NCI-H524 treated with DMSO at 0.1 percent for 48 hours (cell line): Measurements from ENCODE around the gene CTNNA3.

Experiments used
- DNase-seq: peaks from one replicate; lab custom pipeline; 2025; lab: John Stamatoyannopoulos, UW

Gene CTNNA3

GRCh38 chr10:66291133-66291532 lies 1404.9 kb downstream of the CTNNA3 start:
- no peak for DNase-seq

- no peak for DNase-seq
Measured at GRCh38 chr10:66284621-66285020, 1411.4 kb downstream of the CTNNA3 start.

GRCh38 chr10:66283874-66284464 lies 1412.0 kb downstream of the CTNNA3 start:
- DNase-seq: no peak

GRCh38 chr10:66283064-66283463 lies 1412.9 kb downstream of the CTNNA3 start:
- DNase-seq: no peak

- DNase-seq: no peak
Measured at GRCh38 chr10:66281327-66281726, 1414.7 kb downstream of the CTNNA3 start.

GRCh38 chr10:66277481-66277880 lies 1418.5 kb downstream of the CTNNA3 start:
- DNase-seq: no peak

- no peak for DNase-seq
Measured at GRCh38 chr10:66273966-66274519, 1422.0 kb downstream of the CTNNA3 start.

- DNase-seq: no peak
Measured at GRCh38 chr10:66265398-66265797, 1430.6 kb downstream of the CTNNA3 start.

- DNase-seq: no peak
Measured at GRCh38 chr10:66259836-66260235, 1436.2 kb downstream of the CTNNA3 start.

- DNase-seq: no peak
Measured at GRCh38 chr10:66258693-66259092, 1437.3 kb downstream of the CTNNA3 start.

- DNase-seq: no peak
Measured at GRCh38 chr10:66257801-66258200, 1438.2 kb downstream of the CTNNA3 start.

- DNase-seq: no peak
Measured at GRCh38 chr10:66252986-66253385, 1443.0 kb downstream of the CTNNA3 start.

GRCh38 chr10:66246177-66246576 lies 1449.8 kb downstream of the CTNNA3 start:
- DNase-seq: no peak

GRCh38 chr10:66244953-66245352 lies 1451.0 kb downstream of the CTNNA3 start:
- DNase-seq: no peak

GRCh38 chr10:66242885-66243284 lies 1453.1 kb downstream of the CTNNA3 start:
- no peak for DNase-seq

- no peak for DNase-seq
Measured at GRCh38 chr10:66239062-66239461, 1456.9 kb downstream of the CTNNA3 start.

- no peak for DNase-seq
Measured at GRCh38 chr10:66238343-66238742, 1457.7 kb downstream of the CTNNA3 start.

- no peak for DNase-seq
Measured at GRCh38 chr10:66234872-66235271, 1461.1 kb downstream of the CTNNA3 start.

- no peak for DNase-seq
Measured at GRCh38 chr10:66228887-66229286, 1467.1 kb downstream of the CTNNA3 start.

GRCh38 chr10:66223656-66224055 lies 1472.3 kb downstream of the CTNNA3 start:
- no peak for DNase-seq

GRCh38 chr10:66222462-66223046 lies 1473.4 kb downstream of the CTNNA3 start:
- DNase-seq: no peak

- DNase-seq: no peak
Measured at GRCh38 chr10:66218981-66219587, 1476.9 kb downstream of the CTNNA3 start.

GRCh38 chr10:66218289-66218688 lies 1477.7 kb downstream of the CTNNA3 start:
- no peak for DNase-seq
